NT2/D1 (cell line): ENCODE measurements around the gene MBL2.

Experiments used
- YY1 ChIP-seq: IDR thresholded peaks from 2 replicates; pipeline ENCODE4 v1.6.1; 2011; ENCODE audit not compliant: insufficient read length, insufficient read depth
- ZNF274 ChIP-seq: IDR thresholded peaks from 2 replicates; pipeline ENCODE4 v1.6.1; 2011; ENCODE audit warnings: mild to moderate bottlenecking, low read depth, low read length

GRCh38 chr10:52776471-52776903 lies 3.9 kb upstream of the MBL2 start:
- TF ChIP-seq YY1 (no peak), ZNF274 (no peak)
